Activated B cell treated with CpG ODN at 0.5 μM for 24 hours (primary cell): Measurements from ENCODE around the gene SPP2. TPM values are rescaled to one million over a fixed set of nuclear protein-coding genes. Genes with fewer than 3 reads are reported as not detected.

Experiments used
- ATAC-seq: fragments of 200-7000 bp; cut with Tn5 transposase; one replicate; pipeline ENCODE4 v1.10.0; 2021; ENCODE audit warnings: low read depth, mild to moderate bottlenecking, moderate library complexity
- CTCF ChIA-PET: fragments of 350-600 bp; sonication (Branson Sonifier 250); formaldehyde crosslinking; loops from one replicate; lab custom pipeline; 2021; ENCODE audit warnings: antibody characterized with exemption; lab: Charles Lee
- POLR2A ChIA-PET: fragments of 350-600 bp; sonication (Branson Sonifier 250); formaldehyde crosslinking; loops from one replicate; lab custom pipeline; 2021; ENCODE audit warnings: antibody characterized with exemption; lab: Charles Lee
- DNase-seq: peaks from one replicate; pipeline ENCODE4 v3.0.0; 2022
- H3K27ac Mint-ChIP-seq: one replicate; pipeline ENCODE4 v1.8.0; 2020; ENCODE audit warnings: mixed read lengths
- H3K27me3 Mint-ChIP-seq: one replicate; pipeline ENCODE4 v1.8.0; 2021; ENCODE audit warnings: mixed read lengths
- H3K36me3 Mint-ChIP-seq: one replicate; pipeline ENCODE4 v1.8.0; 2021; ENCODE audit warnings: low read depth, mixed read lengths
- H3K4me1 Mint-ChIP-seq: one replicate; pipeline ENCODE4 v1.8.0; 2021; ENCODE audit warnings: mixed read lengths
- H3K4me3 Mint-ChIP-seq: one replicate; pipeline ENCODE4 v1.8.0; 2020; ENCODE audit warnings: mild to moderate bottlenecking, mixed read lengths
- H3K9me3 Mint-ChIP-seq: one replicate; pipeline ENCODE4 v1.8.0; 2020; ENCODE audit warnings: mixed read lengths
- intact Hi-C: fragments of 100-400 bp; cut with micrococcal nuclease; formaldehyde crosslinking; loops from one replicate; pipeline ENCODE4 v1.15.1; 2024
- total RNA-seq: library from RNA; stranded (reverse); gene quantifications from 2 replicates; pipeline ENCODE4 v1.2.3, GENCODE V29; 2022
- TF ChIP-seq, protein P1 (sequence below): fragments of 200-600 bp; IDR thresholded peaks from one replicate; pipeline ENCODE4 v1.8.0; 2022; ENCODE audit warnings: antibody characterized with exemption, mild to moderate bottlenecking

SPP2 gene
- total RNA-seq, 1 donor from 2014 or later = not detected

DNA sequence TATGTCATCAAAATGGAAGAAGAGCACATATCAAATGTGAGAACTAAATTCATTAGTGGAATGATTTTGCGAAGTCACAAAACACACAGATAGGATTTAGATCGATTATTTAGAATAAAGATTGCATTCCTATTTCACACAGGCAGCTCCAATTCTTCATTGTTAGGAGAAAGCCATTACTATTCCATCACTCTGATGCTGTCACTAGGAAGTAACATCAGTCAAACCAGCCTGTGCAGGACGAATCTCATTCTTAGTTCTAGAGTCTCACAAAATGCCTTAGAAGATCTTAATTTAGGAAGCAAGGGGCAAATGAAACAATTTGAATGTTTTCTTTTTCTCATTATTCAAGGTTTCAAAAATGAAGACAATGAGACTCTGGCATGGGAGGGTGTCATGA lies 44.0 kb upstream of the SPP2 start:
- ATAC-seq = no peak
- POLR2A ChIA-PET = no interaction called here

DNA sequence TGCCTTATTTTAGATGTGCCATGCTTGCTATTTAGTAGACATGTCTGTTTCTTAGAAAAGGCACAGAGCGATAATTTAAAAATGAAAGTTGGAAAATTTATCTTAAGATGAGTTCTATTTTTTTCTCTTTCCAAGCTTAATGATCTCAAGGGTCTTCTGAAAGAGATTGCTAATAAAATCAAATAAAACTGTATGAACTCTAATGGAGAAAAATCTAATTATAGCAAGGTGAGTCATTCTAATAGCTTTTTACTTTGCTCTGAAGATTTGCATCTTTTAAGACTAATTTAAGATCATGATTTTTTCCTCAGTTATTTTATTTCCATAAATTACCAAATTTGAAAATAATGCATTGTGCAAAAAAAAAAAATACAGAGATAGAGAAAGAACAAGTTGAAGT lies 36.1 kb upstream of the SPP2 start:
- intact Hi-C loops = no loop called here
- Mint-ChIP-seq H3K27me3 (peaks cover 20% of the 10 kb centered on the region), H3K9me3 (no peaks in the 10 kb centered on the region), H3K4me1 (no peaks in the 10 kb centered on the region), H3K4me3 (no peak overlapping the region), H3K27ac (no peak overlapping the region), H3K36me3 (no peaks in the 10 kb centered on the region)
- ChIA-PET POLR2A (no interaction called here), CTCF (no interaction called here)
- no peak for ATAC-seq
- no peak for DNase-seq
- TF ChIP-seq, protein P1, sequence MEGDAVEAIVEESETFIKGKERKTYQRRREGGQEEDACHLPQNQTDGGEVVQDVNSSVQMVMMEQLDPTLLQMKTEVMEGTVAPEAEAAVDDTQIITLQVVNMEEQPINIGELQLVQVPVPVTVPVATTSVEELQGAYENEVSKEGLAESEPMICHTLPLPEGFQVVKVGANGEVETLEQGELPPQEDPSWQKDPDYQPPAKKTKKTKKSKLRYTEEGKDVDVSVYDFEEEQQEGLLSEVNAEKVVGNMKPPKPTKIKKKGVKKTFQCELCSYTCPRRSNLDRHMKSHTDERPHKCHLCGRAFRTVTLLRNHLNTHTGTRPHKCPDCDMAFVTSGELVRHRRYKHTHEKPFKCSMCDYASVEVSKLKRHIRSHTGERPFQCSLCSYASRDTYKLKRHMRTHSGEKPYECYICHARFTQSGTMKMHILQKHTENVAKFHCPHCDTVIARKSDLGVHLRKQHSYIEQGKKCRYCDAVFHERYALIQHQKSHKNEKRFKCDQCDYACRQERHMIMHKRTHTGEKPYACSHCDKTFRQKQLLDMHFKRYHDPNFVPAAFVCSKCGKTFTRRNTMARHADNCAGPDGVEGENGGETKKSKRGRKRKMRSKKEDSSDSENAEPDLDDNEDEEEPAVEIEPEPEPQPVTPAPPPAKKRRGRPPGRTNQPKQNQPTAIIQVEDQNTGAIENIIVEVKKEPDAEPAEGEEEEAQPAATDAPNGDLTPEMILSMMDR = no peak

More for the DNA sequence above, 44.0 kb upstream of the SPP2 start:
- H3K27ac Mint-ChIP-seq = no peak overlapping the region
- no peaks in the 10 kb centered on the region for H3K9me3 Mint-ChIP-seq
- intact Hi-C loops = no loop called here
- CTCF ChIA-PET = no interaction called here
- TF ChIP-seq, protein P1 = no peak
- no peaks in the 10 kb centered on the region for H3K4me1 Mint-ChIP-seq
- no peaks in the 10 kb centered on the region for H3K36me3 Mint-ChIP-seq
- H3K4me3 Mint-ChIP-seq = no peak overlapping the region
- DNase-seq = no peak
- H3K27me3 Mint-ChIP-seq = peaks cover 18% of the 10 kb centered on the region

DNA sequence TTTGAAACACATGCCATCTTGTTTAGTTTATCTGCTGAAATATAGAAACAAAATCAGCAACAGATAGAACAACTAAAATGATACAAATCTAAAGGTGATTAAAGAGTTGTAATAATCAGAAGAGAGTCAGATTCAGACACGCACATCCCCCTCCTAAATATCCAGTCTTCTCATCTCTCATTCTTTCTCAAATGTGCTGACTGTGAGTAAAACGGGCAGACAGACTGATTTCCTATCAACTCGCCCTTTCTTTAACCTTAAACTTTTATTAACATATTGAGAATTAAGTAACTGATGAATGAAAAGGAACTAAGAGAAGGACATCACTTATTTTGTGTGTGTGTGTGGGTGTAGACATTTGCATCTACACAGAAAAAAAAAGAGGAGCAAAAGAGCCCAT lies 34.6 kb upstream of the SPP2 start:
- intact Hi-C loops = no loop called here
- POLR2A ChIA-PET = no interaction called here
- H3K27me3 Mint-ChIP-seq = peaks cover 25% of the 10 kb centered on the region
- CTCF ChIA-PET = no interaction called here
- H3K4me3 Mint-ChIP-seq = no peak overlapping the region
- H3K4me1 Mint-ChIP-seq = no peaks in the 10 kb centered on the region
- no peak overlapping the region for H3K27ac Mint-ChIP-seq
- no peak for ATAC-seq
- no peaks in the 10 kb centered on the region for H3K36me3 Mint-ChIP-seq
- DNase-seq = no peak
- H3K9me3 Mint-ChIP-seq = no peaks in the 10 kb centered on the region
- TF ChIP-seq, protein P1 = no peak

DNA sequence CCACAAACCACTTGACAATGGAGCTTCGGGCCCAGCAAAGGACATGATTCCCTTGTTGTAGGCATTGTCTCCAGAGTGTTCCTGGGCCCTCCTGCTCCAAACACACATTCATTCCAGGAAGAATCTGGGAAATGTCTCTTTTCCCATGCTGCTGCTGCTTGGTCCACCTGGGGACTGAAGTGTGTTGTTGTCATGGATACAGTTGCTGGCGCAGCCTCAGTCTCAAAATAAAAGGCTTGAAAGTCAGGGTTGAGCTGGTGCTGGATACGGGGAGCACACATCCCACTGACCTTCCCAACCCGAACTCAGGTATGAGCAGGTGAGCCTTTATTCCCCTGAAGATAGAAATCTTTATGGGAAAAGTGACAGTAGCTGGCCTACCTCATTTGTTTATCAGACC lies 30.6 kb upstream of the SPP2 start:
- ATAC-seq (no peak), DNase-seq (no peak)
- Mint-ChIP-seq H3K4me1 (no peaks in the 10 kb centered on the region), H3K27me3 (peaks cover 15% of the 10 kb centered on the region), H3K9me3 (peaks cover 2% of the 10 kb centered on the region), H3K4me3 (no peak overlapping the region), H3K27ac (no peak overlapping the region), H3K36me3 (no peaks in the 10 kb centered on the region)
- ChIA-PET POLR2A (no interaction called here), CTCF (no interaction called here)
- TF ChIP-seq, protein P1 = no peak
- intact Hi-C loops = no loop called here

DNA sequence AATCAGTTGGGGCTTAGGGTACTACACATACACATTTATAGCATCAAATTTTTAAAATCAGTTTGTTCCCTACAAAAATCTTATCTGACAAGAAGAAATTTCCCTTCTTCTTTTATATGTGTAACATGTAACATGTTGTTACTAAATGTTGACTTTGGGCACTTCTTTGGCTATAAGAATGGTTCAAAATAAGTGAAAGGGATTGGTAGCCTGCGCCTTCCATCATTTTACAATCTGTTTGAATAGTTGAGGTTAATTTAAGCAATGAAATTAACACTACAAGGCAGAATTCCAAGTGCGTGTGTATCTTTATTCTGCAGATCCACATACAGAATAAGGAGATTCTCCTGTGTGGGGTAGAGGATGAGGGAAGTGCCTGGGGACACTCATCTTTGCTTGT lies 30.2 kb upstream of the SPP2 start:
- ChIA-PET CTCF (no interaction called here), POLR2A (no interaction called here)
- peaks cover 15% of the 10 kb centered on the region for H3K27me3 Mint-ChIP-seq
- peaks cover 4% of the 10 kb centered on the region for H3K4me1 Mint-ChIP-seq
- ATAC-seq (no peak), DNase-seq (no peak)
- no peak overlapping the region for H3K27ac Mint-ChIP-seq
- peaks cover 2% of the 10 kb centered on the region for H3K9me3 Mint-ChIP-seq
- intact Hi-C loops = no loop called here
- H3K36me3 Mint-ChIP-seq = no peaks in the 10 kb centered on the region
- no peak overlapping the region for H3K4me3 Mint-ChIP-seq
- TF ChIP-seq, protein P1 = no peak
